ENCODE data around the gene PEMT. TPM values are rescaled to one million over a fixed set of nuclear protein-coding genes. Genes with fewer than 3 reads are reported as not detected.
A peak's percentile ranks its signal among the peaks of the same experiment; 100 is the strongest.

The PEMT gene
- total and polyA plus RNA-seq, 2 donors (not counting 1 experiment from before 2014, with no cell fraction given) = 18.0 to 18.6 TPM

- no peaks in the 10 kb centered on the region for H4K20me1 ChIP-seq (ENCODE audit: control insufficient read depth, extremely low read depth, insufficient read depth, low read length)
- H3K27me3 ChIP-seq (ENCODE audit: control insufficient read depth, insufficient read depth, low read length) = no peaks in the 10 kb centered on the region
- peaks cover 2% of the 10 kb centered on the region for H3K36me3 ChIP-seq (ENCODE audit: control insufficient read depth, insufficient read depth, low read length)
- TF ChIP-seq EZH2 (IDR thresholded peaks at IDR 0.05; ENCODE audit: low read length, missing control alignments) (no peak), CTCF (conservative IDR thresholded peaks at IDR 0.05 in 1 of 2, IDR thresholded peaks at IDR 0.05 in 1 of 2; ENCODE audit: low read depth in 1 of 2, low read length in 2 of 2) (no peak)
- H3K27ac ChIP-seq (ENCODE audit: insufficient read depth, low read length) = no peak overlapping the region
- peaks cover 5% of the 10 kb centered on the region for H3K4me1 ChIP-seq (ENCODE audit: control insufficient read depth, extremely low read depth, insufficient read depth, low read length)
- peak overlapping the region; percentile 26 to 67 (median 36) for H3K4me3 ChIP-seq (replicated peaks in 1 of 4; ENCODE audit: control extremely low read depth in 1 of 4, insufficient read depth in 1 of 4, low read depth in 3 of 4, low read length in 4 of 4)
- H2AFZ ChIP-seq (ENCODE audit: low read length) = peak overlapping the region; percentile 60
- H3K79me2 ChIP-seq (ENCODE audit: control insufficient read depth, insufficient read depth, low read length) = no peaks in the 10 kb centered on the region
- peak overlapping the region; percentile 72 for H3K4me2 ChIP-seq (ENCODE audit: extremely low read depth, insufficient read depth, low read length)
- H3K9ac ChIP-seq (ENCODE audit: insufficient read depth, low read length) = peak overlapping the region; percentile 42
- no peaks in the 10 kb centered on the region for H3K9me3 ChIP-seq (ENCODE audit: control insufficient read depth, insufficient read depth, low read depth, low read length)
- DNase-seq (ENCODE audit: low read depth in 2 of 2) = peak; percentile 47 to 53
These were observed 96.5 kb downstream of the PEMT start for GRCh38 chr17:17494870-17495535.

- no peak overlapping the region for H3K9ac ChIP-seq (ENCODE audit: insufficient read depth, low read length)
- H2AFZ ChIP-seq (ENCODE audit: low read length) = no peak overlapping the region
- H3K4me1 ChIP-seq (ENCODE audit: control insufficient read depth, extremely low read depth, insufficient read depth, low read length) = peaks cover 5% of the 10 kb centered on the region
- TF ChIP-seq EZH2 (IDR thresholded peaks at IDR 0.05; ENCODE audit: low read length, missing control alignments) (no peak), CTCF (conservative IDR thresholded peaks at IDR 0.05 in 1 of 2, IDR thresholded peaks at IDR 0.05 in 1 of 2; ENCODE audit: low read depth in 1 of 2, low read length in 2 of 2) (no peak)
- peaks cover 2% of the 10 kb centered on the region for H3K36me3 ChIP-seq (ENCODE audit: control insufficient read depth, insufficient read depth, low read length)
- no peaks in the 10 kb centered on the region for H3K79me2 ChIP-seq (ENCODE audit: control insufficient read depth, insufficient read depth, low read length)
- H3K27ac ChIP-seq (ENCODE audit: insufficient read depth, low read length) = no peak overlapping the region
- peak overlapping the region; percentile 72 for H3K4me2 ChIP-seq (ENCODE audit: extremely low read depth, insufficient read depth, low read length)
- no peaks in the 10 kb centered on the region for H3K9me3 ChIP-seq (ENCODE audit: control insufficient read depth, insufficient read depth, low read depth, low read length)
- H3K27me3 ChIP-seq (ENCODE audit: control insufficient read depth, insufficient read depth, low read length) = no peaks in the 10 kb centered on the region
- peak overlapping the region in 1 of 4 experiments; percentile 67 for H3K4me3 ChIP-seq (replicated peaks in 1 of 4; ENCODE audit: control extremely low read depth in 1 of 4, insufficient read depth in 1 of 4, low read depth in 3 of 4, low read length in 4 of 4)
- no peak for DNase-seq (ENCODE audit: low read depth in 2 of 2)
- no peaks in the 10 kb centered on the region for H4K20me1 ChIP-seq (ENCODE audit: control insufficient read depth, extremely low read depth, insufficient read depth, low read length)
These were observed 97.0 kb downstream of the PEMT start for GRCh38 chr17:17494499-17494869.

GRCh38 chr17:17493986-17494466 is 97.5 kb downstream of the PEMT start:
- Histone ChIP-seq H3K9me3 (ENCODE audit: control insufficient read depth, insufficient read depth, low read depth, low read length) (no peaks in the 10 kb centered on the region), H3K4me3 (replicated peaks in 1 of 4; ENCODE audit: control extremely low read depth in 1 of 4, insufficient read depth in 1 of 4, low read depth in 3 of 4, low read length in 4 of 4) (peak overlapping the region in 1 of 4 experiments; percentile 67), H3K27me3 (ENCODE audit: control insufficient read depth, insufficient read depth, low read length) (no peaks in the 10 kb centered on the region), H3K4me2 (ENCODE audit: extremely low read depth, insufficient read depth, low read length) (no peak overlapping the region), H4K20me1 (ENCODE audit: control insufficient read depth, extremely low read depth, insufficient read depth, low read length) (no peaks in the 10 kb centered on the region), H3K36me3 (ENCODE audit: control insufficient read depth, insufficient read depth, low read length) (peaks cover 2% of the 10 kb centered on the region), H3K27ac (ENCODE audit: insufficient read depth, low read length) (no peak overlapping the region), H3K4me1 (ENCODE audit: control insufficient read depth, extremely low read depth, insufficient read depth, low read length) (peaks cover 5% of the 10 kb centered on the region), H3K79me2 (ENCODE audit: control insufficient read depth, insufficient read depth, low read length) (no peaks in the 10 kb centered on the region), H3K9ac (ENCODE audit: insufficient read depth, low read length) (no peak overlapping the region), H2AFZ (ENCODE audit: low read length) (no peak overlapping the region)
- DNase-seq (ENCODE audit: low read depth in 2 of 2) = no peak
- no peak for TF ChIP-seq CTCF (conservative IDR thresholded peaks at IDR 0.05 in 1 of 2, IDR thresholded peaks at IDR 0.05 in 1 of 2; ENCODE audit: low read depth in 1 of 2, low read length in 2 of 2)
- no peak for TF ChIP-seq EZH2 (IDR thresholded peaks at IDR 0.05; ENCODE audit: low read length, missing control alignments)

Data from fibroblast of lung (primary cell).